GM12878 (cell line): ENCODE results near the gene GNL3. TPM values are rescaled to one million over a fixed set of nuclear protein-coding genes. Genes with fewer than 3 reads are reported as not detected.

Experiments
- CBX3 ChIP-seq: fragments of 200-600 bp; sonication (generic); IDR thresholded peaks from 2 replicates; pipeline ENCODE4 v1.6.1; 2016; ENCODE audit warnings: low read depth, borderline replicate concordance
- MTA2 ChIP-seq: fragments of 450-650 bp; IDR thresholded peaks from 2 replicates; pipeline ENCODE4 v1.6.1; 2016; ENCODE audit warnings: low read depth, mild to moderate bottlenecking, moderate library complexity
- MTA3 ChIP-seq: IDR thresholded peaks from 2 replicates; pipeline ENCODE4 v1.6.1; 2012; ENCODE audit warnings: low read length, inconsistent platforms, borderline replicate concordance
- MXI1 ChIP-seq: fragments of 150-350 bp; IDR thresholded peaks from 2 replicates; pipeline ENCODE4 v1.6.1; 2011; ENCODE audit warnings: low read depth, mild to moderate bottlenecking, inconsistent platforms, low read length, improper control_type of control experiment
- MYC ChIP-seq: IDR thresholded peaks from 2 replicates; pipeline ENCODE4 v1.6.1; 2011; ENCODE audit warnings: mild to moderate bottlenecking, low read length, moderate library complexity, inconsistent platforms; ENCODE audit not compliant: insufficient read depth, insufficient replicate concordance, insufficient read length, severe bottlenecking
- SMC3 ChIP-seq: IDR thresholded peaks from 2 replicates; pipeline ENCODE4 v1.6.1; 2011; ENCODE audit warnings: low read length, improper control_type of control experiment, borderline replicate concordance
- TAF1 ChIP-seq: IDR thresholded peaks from 2 replicates; pipeline ENCODE4 v1.6.1; 2011; ENCODE audit warnings: mild to moderate bottlenecking, low read depth, low read length, borderline replicate concordance
- TARDBP ChIP-seq: IDR thresholded peaks from 2 replicates; pipeline ENCODE4 v1.6.1; 2016; ENCODE audit warnings: borderline replicate concordance
- YBX1 ChIP-seq: fragments of 450-650 bp; IDR thresholded peaks from 2 replicates; pipeline ENCODE4 v1.6.1; 2016; ENCODE audit warnings: antibody characterized with exemption
- ZSCAN29 ChIP-seq: fragments of 450-650 bp; IDR thresholded peaks from 2 replicates; pipeline ENCODE4 v1.6.1; 2017; ENCODE audit warnings: mild to moderate bottlenecking, moderate library complexity
- polyA plus RNA-seq, 11 experiments: library from polyadenylated mRNA; depleted of rRNA in 4 of 11; unstranded in 6 of 11; stranded (reverse) in 5 of 11; fragments of >200 nt; fragmentation: Nextera tagmentation in 4 of 11; fragmentation: Illumina TruSeq in 1 of 11; extraction: Ambion mirVana in 4 of 11; extraction: Trizol in 1 of 11; gene quantifications; 1 replicate in 1 of 11; 2 replicates in 10 of 11; pipeline versions ENCODE4 v1.2.1 to v1.2.3, GENCODE V29; 2011 to 2016; ENCODE audit warnings: inconsistent platforms in 2 of 11, missing spikeins in 2 of 11, low read depth in 1 of 11
- total RNA-seq, 4 experiments: library from RNA; depleted of rRNA in 3 of 4; stranded (reverse); fragments of >200 nt in 3 of 4; fragmentation: Illumina TruSeq in 1 of 4; extraction: Trizol in 1 of 4; gene quantifications; 2 replicates each; pipeline versions ENCODE4 v1.2.1 to v1.2.3, GENCODE V29; 2013 to 2021
- TF ChIP-seq, protein P1 (sequence below): fragments of 450-650 bp; formaldehyde crosslinking; IDR thresholded peaks from 2 replicates; pipeline ENCODE4 v1.5.0; 2022; ENCODE audit warnings: mild to moderate bottlenecking, missing genetic modification characterization
- TF ChIP-seq, protein P2 (sequence below): IDR thresholded peaks from 2 replicates; pipeline ENCODE4 v1.6.1; 2011; ENCODE audit warnings: mild to moderate bottlenecking, low read depth, low read length, moderate library complexity; ENCODE audit not compliant: insufficient replicate concordance
- TF ChIP-seq, protein P3 (sequence below): fragments of 450-650 bp; formaldehyde crosslinking; IDR thresholded peaks from 2 replicates; pipeline ENCODE4 v1.4.0; 2020; ENCODE audit warnings: mild to moderate bottlenecking, moderate library complexity
- TF ChIP-seq, protein P4 (sequence below): IDR thresholded peaks from 2 replicates; pipeline ENCODE4 v1.6.1; 2012; ENCODE audit warnings: improper control_type of control experiment, low read depth, low read length; ENCODE audit not compliant: insufficient replicate concordance

The GNL3 gene
- total and polyA plus RNA-seq, 10 of the 15 experiments (the other 5 are each of a cell fraction or from before 2014, with no cell fraction given), result 172 to 368 (median 257) TPM

DNA sequence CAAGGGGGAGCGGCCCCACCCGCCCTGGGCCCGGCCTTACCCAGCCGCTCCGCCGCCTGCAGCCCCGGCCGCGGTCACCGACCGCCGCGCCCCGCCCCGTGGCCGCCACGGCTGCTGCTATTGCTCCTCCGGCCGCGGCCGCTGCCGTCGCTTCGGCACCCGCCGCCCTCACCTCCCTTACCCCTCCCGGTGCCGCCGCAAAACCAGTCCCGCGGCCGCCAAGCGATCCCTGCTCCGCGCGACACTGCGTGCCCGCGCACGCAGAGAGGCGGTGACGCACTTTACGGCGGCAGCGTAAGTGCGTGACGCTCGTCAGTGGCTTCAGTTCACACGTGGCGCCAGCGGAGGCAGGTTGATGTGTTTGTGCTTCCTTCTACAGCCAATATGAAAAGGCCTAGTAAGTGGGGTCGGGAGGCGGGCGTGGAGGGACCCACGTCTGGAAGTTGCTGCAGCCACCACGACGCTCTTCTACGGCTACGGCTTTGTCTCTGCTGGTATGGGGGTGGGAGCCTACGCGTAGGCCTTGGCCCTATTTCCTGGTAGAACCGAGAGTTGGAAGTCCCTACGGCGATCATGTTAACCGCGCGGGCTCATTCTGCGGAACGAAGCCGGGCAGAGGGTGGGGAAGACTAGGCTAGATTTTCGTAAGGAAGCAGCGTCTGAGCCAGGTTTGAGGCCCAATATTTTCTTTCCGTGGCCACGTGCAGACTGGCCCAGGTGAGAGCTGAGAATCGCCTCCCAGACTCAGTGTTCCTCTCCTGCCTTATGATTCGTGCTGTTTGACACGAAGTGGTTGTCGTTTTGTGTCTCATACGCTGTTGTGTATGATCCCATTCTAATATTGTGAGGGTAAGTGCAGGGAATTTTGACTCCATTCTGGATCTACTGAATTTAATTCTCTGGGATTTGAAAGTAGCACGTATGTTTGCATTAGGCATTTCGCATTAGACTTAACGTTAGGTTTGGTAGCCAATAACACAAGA lies at the start of gene GNL3, which contains the start of gene PBRM1 (continued):
- TF ChIP-seq, protein P1, sequence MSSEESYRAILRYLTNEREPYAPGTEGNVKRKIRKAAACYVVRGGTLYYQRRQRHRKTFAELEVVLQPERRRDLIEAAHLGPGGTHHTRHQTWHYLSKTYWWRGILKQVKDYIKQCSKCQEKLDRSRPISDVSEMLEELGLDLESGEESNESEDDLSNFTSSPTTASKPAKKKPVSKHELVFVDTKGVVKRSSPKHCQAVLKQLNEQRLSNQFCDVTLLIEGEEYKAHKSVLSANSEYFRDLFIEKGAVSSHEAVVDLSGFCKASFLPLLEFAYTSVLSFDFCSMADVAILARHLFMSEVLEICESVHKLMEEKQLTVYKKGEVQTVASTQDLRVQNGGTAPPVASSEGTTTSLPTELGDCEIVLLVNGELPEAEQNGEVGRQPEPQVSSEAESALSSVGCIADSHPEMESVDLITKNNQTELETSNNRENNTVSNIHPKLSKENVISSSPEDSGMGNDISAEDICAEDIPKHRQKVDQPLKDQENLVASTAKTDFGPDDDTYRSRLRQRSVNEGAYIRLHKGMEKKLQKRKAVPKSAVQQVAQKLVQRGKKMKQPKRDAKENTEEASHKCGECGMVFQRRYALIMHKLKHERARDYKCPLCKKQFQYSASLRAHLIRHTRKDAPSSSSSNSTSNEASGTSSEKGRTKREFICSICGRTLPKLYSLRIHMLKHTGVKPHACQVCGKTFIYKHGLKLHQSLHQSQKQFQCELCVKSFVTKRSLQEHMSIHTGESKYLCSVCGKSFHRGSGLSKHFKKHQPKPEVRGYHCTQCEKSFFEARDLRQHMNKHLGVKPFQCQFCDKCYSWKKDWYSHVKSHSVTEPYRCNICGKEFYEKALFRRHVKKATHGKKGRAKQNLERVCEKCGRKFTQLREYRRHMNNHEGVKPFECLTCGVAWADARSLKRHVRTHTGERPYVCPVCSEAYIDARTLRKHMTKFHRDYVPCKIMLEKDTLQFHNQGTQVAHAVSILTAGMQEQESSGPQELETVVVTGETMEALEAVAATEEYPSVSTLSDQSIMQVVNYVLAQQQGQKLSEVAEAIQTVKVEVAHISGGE (CRISPR knock-in tag), result peak; percentile 41; the same call in 1 of the 2 replicates
- TF ChIP-seq TARDBP (peak; percentile 51; the same call in 1 of the 2 replicates), CBX3 (no peak), MYC (peak; percentile 99), MXI1 (peak; percentile 100), YBX1 (no peak), TAF1 (peak; percentile 97), MTA2 (no peak), SMC3 (no peak), MTA3 (no peak), ZSCAN29 (peak; percentile 60; the same call in 1 of the 2 replicates)
- TF ChIP-seq, protein P2, sequence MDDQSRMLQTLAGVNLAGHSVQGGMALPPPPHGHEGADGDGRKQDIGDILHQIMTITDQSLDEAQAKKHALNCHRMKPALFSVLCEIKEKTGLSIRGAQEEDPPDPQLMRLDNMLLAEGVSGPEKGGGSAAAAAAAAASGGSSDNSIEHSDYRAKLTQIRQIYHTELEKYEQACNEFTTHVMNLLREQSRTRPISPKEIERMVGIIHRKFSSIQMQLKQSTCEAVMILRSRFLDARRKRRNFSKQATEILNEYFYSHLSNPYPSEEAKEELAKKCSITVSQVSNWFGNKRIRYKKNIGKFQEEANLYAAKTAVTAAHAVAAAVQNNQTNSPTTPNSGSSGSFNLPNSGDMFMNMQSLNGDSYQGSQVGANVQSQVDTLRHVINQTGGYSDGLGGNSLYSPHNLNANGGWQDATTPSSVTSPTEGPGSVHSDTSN, result no peak
- TF ChIP-seq, protein P3, sequence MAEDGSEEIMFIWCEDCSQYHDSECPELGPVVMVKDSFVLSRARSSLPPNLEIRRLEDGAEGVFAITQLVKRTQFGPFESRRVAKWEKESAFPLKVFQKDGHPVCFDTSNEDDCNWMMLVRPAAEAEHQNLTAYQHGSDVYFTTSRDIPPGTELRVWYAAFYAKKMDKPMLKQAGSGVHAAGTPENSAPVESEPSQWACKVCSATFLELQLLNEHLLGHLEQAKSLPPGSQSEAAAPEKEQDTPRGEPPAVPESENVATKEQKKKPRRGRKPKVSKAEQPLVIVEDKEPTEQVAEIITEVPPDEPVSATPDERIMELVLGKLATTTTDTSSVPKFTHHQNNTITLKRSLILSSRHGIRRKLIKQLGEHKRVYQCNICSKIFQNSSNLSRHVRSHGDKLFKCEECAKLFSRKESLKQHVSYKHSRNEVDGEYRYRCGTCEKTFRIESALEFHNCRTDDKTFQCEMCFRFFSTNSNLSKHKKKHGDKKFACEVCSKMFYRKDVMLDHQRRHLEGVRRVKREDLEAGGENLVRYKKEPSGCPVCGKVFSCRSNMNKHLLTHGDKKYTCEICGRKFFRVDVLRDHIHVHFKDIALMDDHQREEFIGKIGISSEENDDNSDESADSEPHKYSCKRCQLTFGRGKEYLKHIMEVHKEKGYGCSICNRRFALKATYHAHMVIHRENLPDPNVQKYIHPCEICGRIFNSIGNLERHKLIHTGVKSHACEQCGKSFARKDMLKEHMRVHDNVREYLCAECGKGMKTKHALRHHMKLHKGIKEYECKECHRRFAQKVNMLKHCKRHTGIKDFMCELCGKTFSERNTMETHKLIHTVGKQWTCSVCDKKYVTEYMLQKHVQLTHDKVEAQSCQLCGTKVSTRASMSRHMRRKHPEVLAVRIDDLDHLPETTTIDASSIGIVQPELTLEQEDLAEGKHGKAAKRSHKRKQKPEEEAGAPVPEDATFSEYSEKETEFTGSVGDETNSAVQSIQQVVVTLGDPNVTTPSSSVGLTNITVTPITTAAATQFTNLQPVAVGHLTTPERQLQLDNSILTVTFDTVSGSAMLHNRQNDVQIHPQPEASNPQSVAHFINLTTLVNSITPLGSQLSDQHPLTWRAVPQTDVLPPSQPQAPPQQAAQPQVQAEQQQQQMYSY (CRISPR knock-in tag), result no peak
- TF ChIP-seq, protein P4, sequence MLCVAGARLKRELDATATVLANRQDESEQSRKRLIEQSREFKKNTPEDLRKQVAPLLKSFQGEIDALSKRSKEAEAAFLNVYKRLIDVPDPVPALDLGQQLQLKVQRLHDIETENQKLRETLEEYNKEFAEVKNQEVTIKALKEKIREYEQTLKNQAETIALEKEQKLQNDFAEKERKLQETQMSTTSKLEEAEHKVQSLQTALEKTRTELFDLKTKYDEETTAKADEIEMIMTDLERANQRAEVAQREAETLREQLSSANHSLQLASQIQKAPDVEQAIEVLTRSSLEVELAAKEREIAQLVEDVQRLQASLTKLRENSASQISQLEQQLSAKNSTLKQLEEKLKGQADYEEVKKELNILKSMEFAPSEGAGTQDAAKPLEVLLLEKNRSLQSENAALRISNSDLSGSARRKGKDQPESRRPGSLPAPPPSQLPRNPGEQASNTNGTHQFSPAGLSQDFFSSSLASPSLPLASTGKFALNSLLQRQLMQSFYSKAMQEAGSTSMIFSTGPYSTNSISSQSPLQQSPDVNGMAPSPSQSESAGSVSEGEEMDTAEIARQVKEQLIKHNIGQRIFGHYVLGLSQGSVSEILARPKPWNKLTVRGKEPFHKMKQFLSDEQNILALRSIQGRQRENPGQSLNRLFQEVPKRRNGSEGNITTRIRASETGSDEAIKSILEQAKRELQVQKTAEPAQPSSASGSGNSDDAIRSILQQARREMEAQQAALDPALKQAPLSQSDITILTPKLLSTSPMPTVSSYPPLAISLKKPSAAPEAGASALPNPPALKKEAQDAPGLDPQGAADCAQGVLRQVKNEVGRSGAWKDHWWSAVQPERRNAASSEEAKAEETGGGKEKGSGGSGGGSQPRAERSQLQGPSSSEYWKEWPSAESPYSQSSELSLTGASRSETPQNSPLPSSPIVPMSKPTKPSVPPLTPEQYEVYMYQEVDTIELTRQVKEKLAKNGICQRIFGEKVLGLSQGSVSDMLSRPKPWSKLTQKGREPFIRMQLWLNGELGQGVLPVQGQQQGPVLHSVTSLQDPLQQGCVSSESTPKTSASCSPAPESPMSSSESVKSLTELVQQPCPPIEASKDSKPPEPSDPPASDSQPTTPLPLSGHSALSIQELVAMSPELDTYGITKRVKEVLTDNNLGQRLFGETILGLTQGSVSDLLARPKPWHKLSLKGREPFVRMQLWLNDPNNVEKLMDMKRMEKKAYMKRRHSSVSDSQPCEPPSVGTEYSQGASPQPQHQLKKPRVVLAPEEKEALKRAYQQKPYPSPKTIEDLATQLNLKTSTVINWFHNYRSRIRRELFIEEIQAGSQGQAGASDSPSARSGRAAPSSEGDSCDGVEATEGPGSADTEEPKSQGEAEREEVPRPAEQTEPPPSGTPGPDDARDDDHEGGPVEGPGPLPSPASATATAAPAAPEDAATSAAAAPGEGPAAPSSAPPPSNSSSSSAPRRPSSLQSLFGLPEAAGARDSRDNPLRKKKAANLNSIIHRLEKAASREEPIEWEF, result no peak
